Subcutaneous adipose tissue (tissue), 4 donors: ENCODE measurements around the gene GAL3ST3. TPM values are rescaled to one million over a fixed set of nuclear protein-coding genes. Genes with fewer than 3 reads are reported as not detected.

ENCODE experiments used
- total RNA-seq, 4 donors: library from RNA; depleted of rRNA; stranded (reverse); fragments of >200 nt; gene quantifications; one replicate each; pipeline ENCODE4 v1.1.0, GENCODE V29; 2016
- TF ChIP-seq, protein P1 (sequence below): fragments of 450-650 bp; IDR thresholded peaks from one replicate; pipeline ENCODE4 v1.5.1; 2016; ENCODE audit warnings: low read depth, mild to moderate bottlenecking, control low read depth, antibody characterized with exemption, moderate library complexity

The GAL3ST3 gene
- total RNA-seq, 4 donors from 2014 or later: 0.38 TPM; not detected in 3

GRCh38 chr11:66039765-66040164, 9.2 kb downstream of the GAL3ST3 start:
- TF ChIP-seq, protein P1, sequence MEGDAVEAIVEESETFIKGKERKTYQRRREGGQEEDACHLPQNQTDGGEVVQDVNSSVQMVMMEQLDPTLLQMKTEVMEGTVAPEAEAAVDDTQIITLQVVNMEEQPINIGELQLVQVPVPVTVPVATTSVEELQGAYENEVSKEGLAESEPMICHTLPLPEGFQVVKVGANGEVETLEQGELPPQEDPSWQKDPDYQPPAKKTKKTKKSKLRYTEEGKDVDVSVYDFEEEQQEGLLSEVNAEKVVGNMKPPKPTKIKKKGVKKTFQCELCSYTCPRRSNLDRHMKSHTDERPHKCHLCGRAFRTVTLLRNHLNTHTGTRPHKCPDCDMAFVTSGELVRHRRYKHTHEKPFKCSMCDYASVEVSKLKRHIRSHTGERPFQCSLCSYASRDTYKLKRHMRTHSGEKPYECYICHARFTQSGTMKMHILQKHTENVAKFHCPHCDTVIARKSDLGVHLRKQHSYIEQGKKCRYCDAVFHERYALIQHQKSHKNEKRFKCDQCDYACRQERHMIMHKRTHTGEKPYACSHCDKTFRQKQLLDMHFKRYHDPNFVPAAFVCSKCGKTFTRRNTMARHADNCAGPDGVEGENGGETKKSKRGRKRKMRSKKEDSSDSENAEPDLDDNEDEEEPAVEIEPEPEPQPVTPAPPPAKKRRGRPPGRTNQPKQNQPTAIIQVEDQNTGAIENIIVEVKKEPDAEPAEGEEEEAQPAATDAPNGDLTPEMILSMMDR: no peak

DNA sequence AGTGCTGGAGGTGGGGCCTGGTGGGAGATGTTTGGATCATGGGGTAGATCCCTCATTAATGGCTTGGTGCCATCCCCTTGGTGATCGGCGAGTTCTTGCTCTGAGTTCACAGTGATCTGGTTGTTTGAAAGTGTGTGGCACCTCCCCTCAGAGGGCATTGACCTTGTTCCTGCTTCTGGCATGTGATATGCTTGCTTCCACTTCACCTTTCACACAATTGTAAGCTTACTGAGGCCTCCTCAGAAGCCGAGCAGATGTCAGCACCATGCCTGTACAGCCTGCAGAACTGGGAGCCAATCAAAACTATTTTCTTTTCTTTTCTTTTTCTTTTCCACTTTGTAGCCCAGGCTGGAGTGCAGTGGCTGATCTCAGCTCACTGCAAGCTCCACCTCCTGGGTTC, 11.6 kb downstream of the GAL3ST3 start:
- TF ChIP-seq, protein P1: no peak

- TF ChIP-seq, protein P1: no peak
Observed at GRCh38 chr11:66036334-66036710, 12.6 kb downstream of the GAL3ST3 start.

DNA sequence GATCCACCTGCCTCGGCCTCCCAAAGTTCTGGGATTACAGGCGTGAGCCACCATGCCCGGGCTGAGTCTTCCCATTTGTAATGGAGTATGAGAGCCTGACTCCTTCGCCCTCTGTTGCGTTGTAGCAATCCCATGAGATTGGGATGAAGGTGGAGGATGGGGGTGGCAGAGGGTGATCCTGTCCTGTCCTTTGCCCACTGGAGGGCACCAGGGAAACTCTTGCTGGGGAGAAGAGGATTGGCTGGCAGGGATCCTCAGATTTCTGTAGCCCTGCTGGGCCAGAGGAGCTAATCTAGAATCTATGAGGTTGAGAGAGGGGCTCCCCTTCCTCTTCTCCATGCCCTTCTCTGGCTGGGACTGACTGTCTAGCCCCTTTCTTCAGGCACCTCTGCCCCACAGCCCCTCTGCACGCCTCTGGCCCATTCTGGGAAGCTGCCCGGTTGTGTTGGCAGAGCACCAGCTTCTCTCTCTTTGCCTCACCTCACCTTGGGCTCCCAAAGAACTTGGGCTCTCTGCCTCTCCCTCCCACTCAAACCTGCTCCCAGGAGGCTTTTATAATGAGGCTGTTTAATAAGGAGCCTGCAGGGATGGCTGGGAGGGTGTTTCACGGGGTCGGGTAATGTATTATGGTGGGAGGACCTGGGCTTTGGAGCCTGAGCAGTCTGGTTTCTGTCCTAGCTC, 13.2 kb downstream of the GAL3ST3 start:
- TF ChIP-seq, protein P1: no peak

- TF ChIP-seq, protein P1: no peak
Observed at GRCh38 chr11:66032957-66033735, 15.8 kb downstream of the GAL3ST3 start.

DNA sequence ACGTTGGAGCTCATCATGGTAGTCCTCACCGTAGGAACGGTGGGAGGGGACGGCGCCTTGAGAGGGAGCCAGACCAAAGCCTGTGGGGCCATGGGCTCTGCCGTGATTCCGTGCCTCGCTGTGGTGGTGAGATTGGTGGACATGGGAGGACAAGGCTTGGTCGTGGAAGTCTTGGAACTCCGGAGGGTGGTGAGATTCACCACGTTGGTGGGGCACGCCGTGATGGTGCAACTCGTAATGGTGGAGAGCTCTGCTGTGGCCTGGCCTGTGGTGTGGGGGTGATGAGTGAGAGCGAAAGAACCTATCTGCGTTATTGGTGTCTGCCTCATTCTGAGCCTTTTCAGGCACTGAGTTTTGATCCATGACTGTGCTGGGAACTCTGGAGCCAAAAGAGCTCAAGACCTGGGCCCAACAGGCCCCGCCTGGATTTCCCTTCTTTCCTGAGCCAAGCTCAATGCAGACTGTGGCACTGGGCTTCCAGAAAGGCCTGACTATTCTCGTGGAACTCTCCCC, 22.9 kb downstream of the GAL3ST3 start, which contains the start of gene CATSPER1:
Gene CATSPER1, minus strand, starts transcription at position 463 of the 513 bp plus-strand sequence. Its CDS starts 100 bp downstream, at position 363.
- TF ChIP-seq, protein P1: no peak
